GM19099 (cell line): Measurements from ENCODE around the gene UNC5A.

Experiments
- POLR2A ChIP-seq: IDR thresholded peaks from 3 replicates; pipeline ENCODE4 v1.6.1; 2011; ENCODE audit warnings: low read depth; ENCODE audit not compliant: insufficient read length; ENCODE audit errors: extremely low read depth

The UNC5A gene

GRCh38 chr5:176890455-176891330 lies 80.3 kb downstream of the UNC5A start:
- TF ChIP-seq POLR2A: no peak

GRCh38 chr5:176891331-176891958 lies 81.1 kb downstream of the UNC5A start:
- no peak for TF ChIP-seq POLR2A

GRCh38 chr5:176892663-176893062 lies 82.3 kb downstream of the UNC5A start:
- no peak for TF ChIP-seq POLR2A

GRCh38 chr5:176894298-176894697 lies 83.9 kb downstream of the UNC5A start:
- TF ChIP-seq POLR2A: no peak

GRCh38 chr5:176895831-176896230 lies 85.5 kb downstream of the UNC5A start:
- no peak for TF ChIP-seq POLR2A

GRCh38 chr5:176897263-176897662 lies 86.9 kb downstream of the UNC5A start:
- TF ChIP-seq POLR2A: no peak

GRCh38 chr5:176899296-176899891 lies 89.0 kb downstream of the UNC5A start, which contains the start of gene HK3:
Gene HK3, minus strand, starts transcription at chr5:176899346. Its CDS starts 3,187 bp downstream, at chr5:176896159.
- TF ChIP-seq POLR2A: no peak

- TF ChIP-seq POLR2A: no peak
Measured at GRCh38 chr5:176899946-176900779, 89.8 kb downstream of the UNC5A start.

- TF ChIP-seq POLR2A: no peak
Measured at GRCh38 chr5:176900780-176901204, 90.4 kb downstream of the UNC5A start.

GRCh38 chr5:176901260-176902101 lies 91.1 kb downstream of the UNC5A start:
- TF ChIP-seq POLR2A: no peak

GRCh38 chr5:176902102-176902814 lies 91.9 kb downstream of the UNC5A start:
- no peak for TF ChIP-seq POLR2A

- no peak for TF ChIP-seq POLR2A
Measured at GRCh38 chr5:176902911-176903664, 92.7 kb downstream of the UNC5A start.

- no peak for TF ChIP-seq POLR2A
Measured at GRCh38 chr5:176904276-176904675, 93.9 kb downstream of the UNC5A start.
